ENCODE measurements around the gene GRAMD4. TPM values are rescaled to one million over a fixed set of nuclear protein-coding genes. Genes with fewer than 3 reads are reported as not detected.

GRAMD4 gene
- total and polyA plus RNA-seq, 10 of the 15 experiments (the other 5 are each of a cell fraction or from before 2014, with no cell fraction given) = 0.21 to 45.5 (median 10.6) TPM

- CTCF ChIA-PET = interaction anchor here (1.3 kb wide), 1 partner anchor 55 kb away, joined by 7 read pairs; no protein-coding TSS in a partner anchor
- no peak overlapping the region for H3K4me2 ChIP-seq (ENCODE audit: control insufficient read depth, insufficient read depth)
- in situ Hi-C loops (cut with MboI) (no loop called here), intact Hi-C loops (cut with micrococcal nuclease; ENCODE audit: unreplicated experiment) (no loop called here)
- no TSS peak for BruUV-seq (replicated peaks)
- 75% methylated on average over 29 of the region's 29 CpGs for WGBS (ENCODE audit: insufficient coverage, insufficient replicate concordance, low lambda C conversion rate, missing lambda C conversion rate)
- peaks cover 9% of the 10 kb centered on the region for H3K4me1 ChIP-seq (ENCODE audit: control insufficient read depth, insufficient read depth, low read length)
- H3K9me3 ChIP-seq (replicated peaks; ENCODE audit: control insufficient read depth, insufficient read depth, low read length) = no peaks in the 10 kb centered on the region; the same call in 2 of the 3 replicates
- no peak overlapping the region for H3K27ac ChIP-seq (ENCODE audit: control insufficient read depth, insufficient read depth)
- no peak for DNase-seq (ENCODE audit: low read depth, low spot score)
- POLR2A ChIA-PET = no interaction called here
- no peaks in the 10 kb centered on the region for H4K20me1 ChIP-seq (ENCODE audit: control insufficient read depth, insufficient read depth)
- ATAC-seq = no peak
- no peak overlapping the region for H2AFZ ChIP-seq (ENCODE audit: control insufficient read depth, low read depth, low read length)
- no peak overlapping the region for H3K9ac ChIP-seq (ENCODE audit: control insufficient read depth, insufficient read depth, low read length)
- H3K79me2 ChIP-seq (ENCODE audit: control insufficient read depth, insufficient read depth, low read length) = peaks cover 9% of the 10 kb centered on the region
- no peak for FAIRE-seq
- H3K27me3 ChIP-seq (replicated peaks in 1 of 2; ENCODE audit: control insufficient read depth in 2 of 2, insufficient read depth in 2 of 2, low read length in 1 of 2) = no peaks in the 10 kb centered on the region
- no peaks in the 10 kb centered on the region; a peak in 2 of 4 replicates for H3K36me3 ChIP-seq (ENCODE audit: control insufficient read depth in 2 of 2, insufficient read depth in 2 of 2, low read length in 1 of 2)
- SMC1A ChIA-PET (ENCODE audit: uncharacterized antibody, unreplicated experiment) = interaction anchor here (1.0 kb wide), 1 partner anchor 117 kb away, joined by 3 read pairs; no protein-coding TSS in a partner anchor
- no peak for TF ChIP-seq CBX5 (IDR thresholded peaks at IDR 0.05; ENCODE audit: low read depth)
- no peak overlapping the region for H3K4me3 ChIP-seq
- RAD21 ChIA-PET (ENCODE audit: unreplicated experiment) = no interaction called here
Measured at GRCh38 chr22:46617986-46618647, 2.1 kb upstream of the GRAMD4 start.

- no peak overlapping the region for H3K9ac ChIP-seq (ENCODE audit: control insufficient read depth, insufficient read depth, low read length)
- H4K20me1 ChIP-seq (ENCODE audit: control insufficient read depth, insufficient read depth) = no peaks in the 10 kb centered on the region
- H3K27me3 ChIP-seq (replicated peaks in 1 of 2; ENCODE audit: control insufficient read depth in 2 of 2, insufficient read depth in 2 of 2, low read length in 1 of 2) = no peaks in the 10 kb centered on the region
- H3K4me1 ChIP-seq (ENCODE audit: control insufficient read depth, insufficient read depth, low read length) = peaks cover 3% of the 10 kb centered on the region
- CTCF ChIA-PET = no interaction called here
- RAD21 ChIA-PET (ENCODE audit: unreplicated experiment) = no interaction called here
- DNase-seq (ENCODE audit: low read depth, low spot score) (no peak), ATAC-seq (no peak), FAIRE-seq (no peak)
- 82% methylated on average over 19 of the region's 19 CpGs for WGBS (ENCODE audit: insufficient coverage, insufficient replicate concordance, low lambda C conversion rate, missing lambda C conversion rate)
- SMC1A ChIA-PET (ENCODE audit: uncharacterized antibody, unreplicated experiment) = no interaction called here
- H3K79me2 ChIP-seq (ENCODE audit: control insufficient read depth, insufficient read depth, low read length) = peaks cover 6% of the 10 kb centered on the region; the same call in 1 of the 2 replicates
- BruUV-seq (replicated peaks) = no TSS peak
- no peak overlapping the region for H3K4me2 ChIP-seq (ENCODE audit: control insufficient read depth, insufficient read depth)
- H3K27ac ChIP-seq (ENCODE audit: control insufficient read depth, insufficient read depth) = no peak overlapping the region
- TF ChIP-seq HSF1 (IDR thresholded peaks at IDR 0.05; ENCODE audit: low read depth, low read length) = no peak
- no peak for TF ChIP-seq ZBTB33 (IDR thresholded peaks at IDR 0.05)
- no peak for TF ChIP-seq ELK1 (IDR thresholded peaks at IDR 0.05; ENCODE audit: low read depth, low read length)
- TF ChIP-seq POLR2AphosphoS2 (IDR thresholded peaks at IDR 0.05; ENCODE audit: low read depth, low read length) = no peak
- no peak for TF ChIP-seq SRF (IDR thresholded peaks at IDR 0.05; ENCODE audit: low read depth in 2 of 2, low read length in 2 of 2)
- no peak for TF ChIP-seq CHD1 (IDR thresholded peaks at IDR 0.05; ENCODE audit: low read depth, low read length)
- no peak for TF ChIP-seq BACH1 (IDR thresholded peaks at IDR 0.05; ENCODE audit: borderline replicate concordance)
- no peak for TF ChIP-seq MTA3 (IDR thresholded peaks at IDR 0.05; ENCODE audit: borderline replicate concordance, low read length)
- H3K36me3 ChIP-seq (ENCODE audit: control insufficient read depth in 2 of 2, insufficient read depth in 2 of 2, low read length in 1 of 2) = no peaks in the 10 kb centered on the region; a peak in 2 of 4 replicates
- POLR2A ChIA-PET = no interaction called here
- intact Hi-C loops (cut with micrococcal nuclease; ENCODE audit: unreplicated experiment) (no loop called here), in situ Hi-C loops (cut with MboI) (no loop called here)
- no peak overlapping the region for H2AFZ ChIP-seq (ENCODE audit: control insufficient read depth, low read depth, low read length)
- H3K4me3 ChIP-seq = no peak overlapping the region
- H3K9me3 ChIP-seq (replicated peaks; ENCODE audit: control insufficient read depth, insufficient read depth, low read length) = no peaks in the 10 kb centered on the region; the same call in 2 of the 3 replicates
Measured at GRCh38 chr22:46618667-46619066, 1.5 kb upstream of the GRAMD4 start.
